Neural cell (in vitro differentiated cells): Measurements from ENCODE around the gene MCAT. TPM values are rescaled to one million over a fixed set of nuclear protein-coding genes. Genes with fewer than 3 reads are reported as not detected.

Experiments
- H2AFZ ChIP-seq: fragments of 200-600, 300-800 bp; sonication (generic), shearing (Covaris generic); 2 replicates; pipeline ENCODE4 v1.6.0; 2014; ENCODE audit warnings: low read depth, mild to moderate bottlenecking, antibody characterized with exemption, low read length, moderate library complexity
- H3F3A ChIP-seq: fragments of 200-600 bp; shearing (Covaris generic); 2 replicates; pipeline ENCODE4 v1.6.1; 2016; ENCODE audit warnings: mild to moderate bottlenecking, moderate library complexity, mixed read lengths, antibody characterized with exemption, low read length; ENCODE audit not compliant: insufficient read depth, poor library complexity, severe bottlenecking
- H3K27ac ChIP-seq: fragments of 200-600, 300-800 bp; sonication (generic), shearing (Covaris generic); 2 replicates; pipeline ENCODE4 v1.5.1; 2014; ENCODE audit warnings: mild to moderate bottlenecking, low read length, moderate library complexity
- H3K27me3 ChIP-seq: fragments of 300-800, 200-600 bp; sonication (generic), shearing (Covaris generic); 2 replicates; pipeline ENCODE4 v1.6.0; 2014; ENCODE audit warnings: mild to moderate bottlenecking, low read depth, low read length, moderate library complexity; ENCODE audit not compliant: insufficient read depth
- H3K36me3 ChIP-seq: fragments of 300-800, 200-600 bp; sonication (generic), shearing (Covaris generic); 2 replicates; pipeline ENCODE4 v1.5.1; 2014; ENCODE audit warnings: mild to moderate bottlenecking, antibody characterized with exemption, low read length, moderate library complexity; ENCODE audit not compliant: insufficient read depth
- H3K4me2 ChIP-seq: fragments of 300-800, 200-600 bp; sonication (generic), shearing (Covaris generic); 2 replicates; pipeline ENCODE4 v1.6.0; 2014; ENCODE audit warnings: mild to moderate bottlenecking, low read length
- H3K4me3 ChIP-seq: fragments of 300-800, 200-600 bp; sonication (generic), shearing (Covaris generic); 2 replicates; pipeline ENCODE4 v1.5.1; 2014; ENCODE audit warnings: mild to moderate bottlenecking, low read length, moderate library complexity
- H3K79me2 ChIP-seq: fragments of 200-600 bp; shearing (Covaris generic); replicated peaks from 2 replicates; pipeline ENCODE4 v1.6.0; 2014; ENCODE audit warnings: mild to moderate bottlenecking, low read length, moderate library complexity; ENCODE audit not compliant: insufficient read depth
- H3K9ac ChIP-seq: fragments of 300-800, 200-600 bp; sonication (generic), shearing (Covaris generic); 2 replicates; pipeline ENCODE4 v1.6.1; 2016; ENCODE audit warnings: mild to moderate bottlenecking, low read length, mixed read lengths
- H3K9me2 ChIP-seq: fragments of 200-600 bp; shearing (Covaris generic); 2 replicates; pipeline ENCODE4 v1.6.1; 2016; ENCODE audit warnings: mild to moderate bottlenecking, low read length, mixed read lengths; ENCODE audit not compliant: insufficient read depth
- H3K9me3 ChIP-seq: fragments of 200-600, 300-800 bp; sonication (generic), shearing (Covaris generic); 2 replicates; pipeline ENCODE4 v1.6.1; 2016; ENCODE audit warnings: mild to moderate bottlenecking, mixed run types, low read length, moderate library complexity, mixed read lengths
- H4K20me1 ChIP-seq: fragments of 200-600 bp; shearing (Covaris generic); 2 replicates; pipeline ENCODE4 v1.6.1; 2016; ENCODE audit warnings: mild to moderate bottlenecking, mixed run types; ENCODE audit not compliant: insufficient read depth
- EP300 ChIP-seq: fragments of 450-650 bp; conservative IDR thresholded peaks from 2 replicates; pipeline ENCODE4 v1.6.1; 2014; ENCODE audit warnings: antibody characterized with exemption, mild to moderate bottlenecking, moderate library complexity; ENCODE audit not compliant: poor library complexity, severe bottlenecking
- EZH2 ChIP-seq: fragments of 200-600, 300-800 bp; shearing (Covaris generic), sonication (generic); IDR thresholded peaks from 2 replicates; pipeline ENCODE4 v1.6.1; 2014; ENCODE audit warnings: antibody characterized with exemption, low read length, borderline replicate concordance, mild to moderate bottlenecking; ENCODE audit not compliant: insufficient read depth, poor library complexity, severe bottlenecking
- MXI1 ChIP-seq: fragments of 450-650 bp; conservative IDR thresholded peaks from 2 replicates; pipeline ENCODE4 v1.6.1; 2014; ENCODE audit warnings: antibody characterized with exemption, mild to moderate bottlenecking; ENCODE audit not compliant: poor library complexity, severe bottlenecking
- POLR2AphosphoS5 ChIP-seq: IDR thresholded peaks from 2 replicates; pipeline ENCODE4 v1.6.1; 2012
- RAD21 ChIP-seq: fragments of 450-650 bp; conservative IDR thresholded peaks from 2 replicates; pipeline ENCODE4 v1.6.1; 2014; ENCODE audit warnings: antibody characterized with exemption, mild to moderate bottlenecking, moderate library complexity
- SMC3 ChIP-seq: fragments of 450-650 bp; conservative IDR thresholded peaks from 2 replicates; pipeline ENCODE4 v1.6.1; 2014; ENCODE audit warnings: antibody characterized with exemption, mild to moderate bottlenecking, moderate library complexity; ENCODE audit not compliant: poor library complexity
- TAF1 ChIP-seq: IDR thresholded peaks from 2 replicates; pipeline ENCODE4 v1.6.1; 2012; ENCODE audit warnings: low read depth
- polyA plus RNA-seq: library from polyadenylated mRNA; depleted of rRNA; stranded (reverse); fragments of >200 nt; gene quantifications from 2 replicates; pipeline ENCODE4 v1.2.3, GENCODE V29; 2014
- TF ChIP-seq, protein P1 (sequence below): IDR thresholded peaks from 2 replicates; pipeline ENCODE4 v1.6.1; 2012; ENCODE audit warnings: borderline replicate concordance
- TF ChIP-seq, protein P2 (sequence below): fragments of 450-650 bp; IDR thresholded peaks from 2 replicates; pipeline ENCODE4 v1.5.1; 2014; ENCODE audit warnings: antibody characterized with exemption, mild to moderate bottlenecking, moderate library complexity; ENCODE audit not compliant: poor library complexity, severe bottlenecking

The MCAT gene
- polyA plus RNA-seq, 1 donor from 2014 or later = 46.8 TPM

DNA sequence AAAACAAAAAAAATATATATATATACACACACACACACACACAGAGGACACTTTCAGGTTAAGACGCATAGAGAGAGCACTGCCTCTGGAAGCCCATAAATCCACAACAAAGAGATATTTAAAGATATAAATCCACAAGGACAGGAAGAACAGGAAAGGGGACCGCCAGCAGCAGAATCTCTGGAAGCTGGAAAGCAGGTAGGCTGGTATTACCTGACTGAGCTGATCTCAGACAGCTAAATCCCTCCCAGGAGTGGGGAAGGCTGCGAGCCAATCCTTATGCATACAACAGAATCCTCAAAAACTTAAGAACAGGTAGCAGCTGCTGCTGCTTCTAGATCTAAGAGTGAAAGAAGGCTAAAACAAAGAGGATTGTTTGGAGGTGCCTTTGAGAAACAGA, 1.8 kb upstream of the MCAT start:
- Histone ChIP-seq H3F3A (no peaks in the 10 kb centered on the region), H3K27me3 (no peaks in the 10 kb centered on the region), H3K9ac (no peak overlapping the region), H2AFZ (no peak overlapping the region), H3K9me3 (no peaks in the 10 kb centered on the region), H3K9me2 (no peaks in the 10 kb centered on the region), H3K79me2 (peaks cover 7% of the 10 kb centered on the region), H3K36me3 (no peaks in the 10 kb centered on the region), H4K20me1 (no peaks in the 10 kb centered on the region), H3K27ac (no peak overlapping the region), H3K4me2 (no peak overlapping the region), H3K4me3 (no peak overlapping the region)
- TF ChIP-seq RAD21 (no peak), POLR2AphosphoS5 (no peak), EP300 (no peak), MXI1 (no peak), TAF1 (no peak), SMC3 (no peak), EZH2 (no peak)
- TF ChIP-seq, protein P1, sequence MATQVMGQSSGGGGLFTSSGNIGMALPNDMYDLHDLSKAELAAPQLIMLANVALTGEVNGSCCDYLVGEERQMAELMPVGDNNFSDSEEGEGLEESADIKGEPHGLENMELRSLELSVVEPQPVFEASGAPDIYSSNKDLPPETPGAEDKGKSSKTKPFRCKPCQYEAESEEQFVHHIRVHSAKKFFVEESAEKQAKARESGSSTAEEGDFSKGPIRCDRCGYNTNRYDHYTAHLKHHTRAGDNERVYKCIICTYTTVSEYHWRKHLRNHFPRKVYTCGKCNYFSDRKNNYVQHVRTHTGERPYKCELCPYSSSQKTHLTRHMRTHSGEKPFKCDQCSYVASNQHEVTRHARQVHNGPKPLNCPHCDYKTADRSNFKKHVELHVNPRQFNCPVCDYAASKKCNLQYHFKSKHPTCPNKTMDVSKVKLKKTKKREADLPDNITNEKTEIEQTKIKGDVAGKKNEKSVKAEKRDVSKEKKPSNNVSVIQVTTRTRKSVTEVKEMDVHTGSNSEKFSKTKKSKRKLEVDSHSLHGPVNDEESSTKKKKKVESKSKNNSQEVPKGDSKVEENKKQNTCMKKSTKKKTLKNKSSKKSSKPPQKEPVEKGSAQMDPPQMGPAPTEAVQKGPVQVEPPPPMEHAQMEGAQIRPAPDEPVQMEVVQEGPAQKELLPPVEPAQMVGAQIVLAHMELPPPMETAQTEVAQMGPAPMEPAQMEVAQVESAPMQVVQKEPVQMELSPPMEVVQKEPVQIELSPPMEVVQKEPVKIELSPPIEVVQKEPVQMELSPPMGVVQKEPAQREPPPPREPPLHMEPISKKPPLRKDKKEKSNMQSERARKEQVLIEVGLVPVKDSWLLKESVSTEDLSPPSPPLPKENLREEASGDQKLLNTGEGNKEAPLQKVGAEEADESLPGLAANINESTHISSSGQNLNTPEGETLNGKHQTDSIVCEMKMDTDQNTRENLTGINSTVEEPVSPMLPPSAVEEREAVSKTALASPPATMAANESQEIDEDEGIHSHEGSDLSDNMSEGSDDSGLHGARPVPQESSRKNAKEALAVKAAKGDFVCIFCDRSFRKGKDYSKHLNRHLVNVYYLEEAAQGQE = no peak
- TF ChIP-seq, protein P2, sequence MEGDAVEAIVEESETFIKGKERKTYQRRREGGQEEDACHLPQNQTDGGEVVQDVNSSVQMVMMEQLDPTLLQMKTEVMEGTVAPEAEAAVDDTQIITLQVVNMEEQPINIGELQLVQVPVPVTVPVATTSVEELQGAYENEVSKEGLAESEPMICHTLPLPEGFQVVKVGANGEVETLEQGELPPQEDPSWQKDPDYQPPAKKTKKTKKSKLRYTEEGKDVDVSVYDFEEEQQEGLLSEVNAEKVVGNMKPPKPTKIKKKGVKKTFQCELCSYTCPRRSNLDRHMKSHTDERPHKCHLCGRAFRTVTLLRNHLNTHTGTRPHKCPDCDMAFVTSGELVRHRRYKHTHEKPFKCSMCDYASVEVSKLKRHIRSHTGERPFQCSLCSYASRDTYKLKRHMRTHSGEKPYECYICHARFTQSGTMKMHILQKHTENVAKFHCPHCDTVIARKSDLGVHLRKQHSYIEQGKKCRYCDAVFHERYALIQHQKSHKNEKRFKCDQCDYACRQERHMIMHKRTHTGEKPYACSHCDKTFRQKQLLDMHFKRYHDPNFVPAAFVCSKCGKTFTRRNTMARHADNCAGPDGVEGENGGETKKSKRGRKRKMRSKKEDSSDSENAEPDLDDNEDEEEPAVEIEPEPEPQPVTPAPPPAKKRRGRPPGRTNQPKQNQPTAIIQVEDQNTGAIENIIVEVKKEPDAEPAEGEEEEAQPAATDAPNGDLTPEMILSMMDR = no peak

- H3K36me3 ChIP-seq = no peaks in the 10 kb centered on the region
- no peak for TF ChIP-seq EZH2
- TF ChIP-seq POLR2AphosphoS5 = no peak
- H3K27ac ChIP-seq = no peak overlapping the region
These were observed 6.4 kb downstream of the MCAT start for GRCh38 chr22:43136801-43137200.

GRCh38 chr22:43136255-43136654, 6.9 kb downstream of the MCAT start:
- Histone ChIP-seq H3K79me2 (no peaks in the 10 kb centered on the region), H2AFZ (no peak overlapping the region), H3K27me3 (no peaks in the 10 kb centered on the region), H3F3A (no peaks in the 10 kb centered on the region), H3K4me2 (no peak overlapping the region), H3K36me3 (no peaks in the 10 kb centered on the region), H4K20me1 (no peaks in the 10 kb centered on the region), H3K9ac (no peak overlapping the region), H3K27ac (no peak overlapping the region), H3K9me2 (no peaks in the 10 kb centered on the region), H3K9me3 (no peaks in the 10 kb centered on the region), H3K4me3 (no peak overlapping the region)
- TF ChIP-seq SMC3 (peak; percentile 59), TAF1 (no peak), RAD21 (peak; percentile 49), EZH2 (no peak), MXI1 (no peak), POLR2AphosphoS5 (no peak)
- TF ChIP-seq, protein P1 = no peak
- TF ChIP-seq, protein P2 = peak; percentile 59

More at GRCh38 chr22:43136801-43137200, 6.4 kb downstream of the MCAT start:
- H3K27me3 ChIP-seq = no peaks in the 10 kb centered on the region
- no peak overlapping the region for H3K4me3 ChIP-seq
- H3F3A ChIP-seq = no peaks in the 10 kb centered on the region
- H4K20me1 ChIP-seq = no peaks in the 10 kb centered on the region
- no peak overlapping the region for H3K4me2 ChIP-seq
- H3K9ac ChIP-seq = no peak overlapping the region
- H3K79me2 ChIP-seq = peaks cover 2% of the 10 kb centered on the region
- no peaks in the 10 kb centered on the region for H3K9me2 ChIP-seq
- no peaks in the 10 kb centered on the region for H3K9me3 ChIP-seq
- H2AFZ ChIP-seq = no peak overlapping the region
